Breast epithelium (tissue), 3 donors: ENCODE measurements around the gene MED9.

Experiments
- POLR2A ChIP-seq: fragments of 450-650 bp; IDR thresholded peaks from one replicate; pipeline ENCODE4 v1.6.1; 2016; ENCODE audit warnings: antibody characterized with exemption, mild to moderate bottlenecking, moderate library complexity
- POLR2AphosphoS5 ChIP-seq, 3 donors: sonication (generic); formaldehyde crosslinking; IDR thresholded peaks; one replicate each; pipeline ENCODE4 v1.6.1; 2017; ENCODE audit warnings: antibody characterized with exemption in 3 of 3
- TF ChIP-seq, protein P1 (sequence below), 3 donors: fragments of 450-650 bp; IDR thresholded peaks; one replicate each; pipeline ENCODE4 v1.5.1; 2016 to 2017; ENCODE audit warnings: antibody characterized with exemption in 3 of 3, mild to moderate bottlenecking in 3 of 3, moderate library complexity in 3 of 3

- TF ChIP-seq, protein P1, sequence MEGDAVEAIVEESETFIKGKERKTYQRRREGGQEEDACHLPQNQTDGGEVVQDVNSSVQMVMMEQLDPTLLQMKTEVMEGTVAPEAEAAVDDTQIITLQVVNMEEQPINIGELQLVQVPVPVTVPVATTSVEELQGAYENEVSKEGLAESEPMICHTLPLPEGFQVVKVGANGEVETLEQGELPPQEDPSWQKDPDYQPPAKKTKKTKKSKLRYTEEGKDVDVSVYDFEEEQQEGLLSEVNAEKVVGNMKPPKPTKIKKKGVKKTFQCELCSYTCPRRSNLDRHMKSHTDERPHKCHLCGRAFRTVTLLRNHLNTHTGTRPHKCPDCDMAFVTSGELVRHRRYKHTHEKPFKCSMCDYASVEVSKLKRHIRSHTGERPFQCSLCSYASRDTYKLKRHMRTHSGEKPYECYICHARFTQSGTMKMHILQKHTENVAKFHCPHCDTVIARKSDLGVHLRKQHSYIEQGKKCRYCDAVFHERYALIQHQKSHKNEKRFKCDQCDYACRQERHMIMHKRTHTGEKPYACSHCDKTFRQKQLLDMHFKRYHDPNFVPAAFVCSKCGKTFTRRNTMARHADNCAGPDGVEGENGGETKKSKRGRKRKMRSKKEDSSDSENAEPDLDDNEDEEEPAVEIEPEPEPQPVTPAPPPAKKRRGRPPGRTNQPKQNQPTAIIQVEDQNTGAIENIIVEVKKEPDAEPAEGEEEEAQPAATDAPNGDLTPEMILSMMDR (IDR thresholded peaks at IDR 0.05): no peak
- no peak for TF ChIP-seq POLR2A
- no peak for TF ChIP-seq POLR2AphosphoS5 (IDR thresholded peaks at IDR 0.05)
Measured at GRCh38 chr17:17537311-17538099, 60.7 kb downstream of the MED9 start.
